DND-41 (cell line): ENCODE measurements around the gene JAK1.
"Not testable (repeated sequence)": the region's sequence is repeated elsewhere in the genome, so short reads cannot be mapped to it uniquely, and the experiment has no call there.

Source experiments
- ATAC-seq: fragments of 200-7000 bp; cut with Tn5 transposase; 3 replicates; pipeline ENCODE4 v1.9.1; 2021; ENCODE audit warnings: low read depth; ENCODE audit not compliant: insufficient read depth
- DNase-seq: peaks from one replicate; pipeline ENCODE4 v3.0.0-alpha.2; 2020
- H2AFZ ChIP-seq: 2 replicates; pipeline ENCODE4 v1.6.0; 2012; ENCODE audit warnings: low read depth, low read length
- H3K27ac ChIP-seq: 2 replicates; pipeline ENCODE4 v1.5.1; 2012; ENCODE audit warnings: low read length, inconsistent platforms
- H3K27me3 ChIP-seq: fragments of 200-600 bp; sonication (generic); 2 replicates; pipeline ENCODE4 v1.6.0; 2012; ENCODE audit warnings: low read length, mild to moderate bottlenecking, inconsistent platforms; ENCODE audit not compliant: insufficient read depth, poor library complexity
- H3K36me3 ChIP-seq: 2 replicates; pipeline ENCODE4 v1.5.1; 2012; ENCODE audit warnings: low read length, inconsistent platforms; ENCODE audit not compliant: insufficient read depth
- H3K4me1 ChIP-seq: 2 replicates; pipeline ENCODE4 v1.5.1; 2012; ENCODE audit warnings: mild to moderate bottlenecking, low read length; ENCODE audit not compliant: insufficient read depth
- H3K4me2 ChIP-seq: 2 replicates; pipeline ENCODE4 v1.6.0; 2012; ENCODE audit warnings: mild to moderate bottlenecking, moderate library complexity, low read length, inconsistent platforms; ENCODE audit not compliant: insufficient read depth
- H3K4me3 ChIP-seq, 2 experiments: fragments of 200-600 bp in 1 of 2; shearing (Covaris generic) in 1 of 2; 2 replicates each; pipeline ENCODE4 v1.5.1; 2012 to 2016; ENCODE audit warnings: inconsistent platforms in 2 of 2, low read length in 2 of 2, mild to moderate bottlenecking in 2 of 2, low read depth in 1 of 2, moderate library complexity in 1 of 2
- H3K79me2 ChIP-seq: 2 replicates; pipeline ENCODE4 v1.6.0; 2012; ENCODE audit warnings: low read length, inconsistent platforms; ENCODE audit not compliant: insufficient read depth
- H3K9ac ChIP-seq: 2 replicates; pipeline ENCODE4 v1.6.0; 2012; ENCODE audit warnings: low read depth, mild to moderate bottlenecking, inconsistent platforms, low read length, moderate library complexity
- H3K9me3 ChIP-seq: 2 replicates; pipeline ENCODE4 v1.5.1; 2012; ENCODE audit warnings: low read length, moderate library complexity, mild to moderate bottlenecking, inconsistent platforms; ENCODE audit not compliant: insufficient read depth, severe bottlenecking
- H4K20me1 ChIP-seq: 2 replicates; pipeline ENCODE4 v1.6.0; 2012; ENCODE audit warnings: low read length; ENCODE audit not compliant: insufficient read depth
- EZH2 ChIP-seq: IDR thresholded peaks from 3 replicates; pipeline ENCODE4 v1.6.1; 2012; ENCODE audit warnings: borderline replicate concordance, low read depth, mild to moderate bottlenecking, moderate library complexity, low read length, inconsistent platforms; ENCODE audit not compliant: severe bottlenecking
- TF ChIP-seq, protein P1 (sequence below): IDR thresholded peaks from 2 replicates; pipeline ENCODE4 v1.5.1; 2012; ENCODE audit warnings: borderline replicate concordance, low read length, moderate library complexity, mild to moderate bottlenecking; ENCODE audit not compliant: poor library complexity, severe bottlenecking; ENCODE audit errors: extremely low read depth

The JAK1 gene

DNA sequence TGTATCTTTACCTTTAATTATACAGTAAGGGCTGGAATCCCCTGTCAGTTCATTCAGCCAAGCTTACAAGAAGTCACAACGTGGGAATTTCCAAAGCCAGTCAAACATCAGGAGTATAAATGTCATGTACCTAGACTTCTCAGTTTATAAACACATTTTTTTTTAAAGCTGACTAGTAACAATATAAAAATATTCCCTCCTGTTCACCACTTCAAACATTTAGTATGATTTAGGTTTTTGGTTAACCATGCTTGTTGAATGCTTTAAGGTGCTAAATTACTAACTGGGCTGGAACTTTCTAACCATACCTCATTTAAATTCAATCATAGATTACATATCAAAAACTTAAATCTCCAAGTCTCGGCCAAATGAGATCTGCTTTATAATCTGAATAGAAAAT, 44.0 kb downstream of the JAK1 start:
- Histone ChIP-seq H3K4me2 (no peak overlapping the region), H3K36me3 (no peaks in the 10 kb centered on the region), H3K9ac (no peak overlapping the region), H3K27me3 (no peaks in the 10 kb centered on the region), H3K4me1 (peaks cover 7% of the 10 kb centered on the region), H3K9me3 (no peaks in the 10 kb centered on the region), H3K27ac (no peak overlapping the region), H3K79me2 (peaks cover 92% of the 10 kb centered on the region), H4K20me1 (peaks cover 81% of the 10 kb centered on the region), H2AFZ (no peak overlapping the region), H3K4me3 (no peak overlapping the region)
- no peak for DNase-seq
- ATAC-seq, result no peak
- TF ChIP-seq, protein P1, sequence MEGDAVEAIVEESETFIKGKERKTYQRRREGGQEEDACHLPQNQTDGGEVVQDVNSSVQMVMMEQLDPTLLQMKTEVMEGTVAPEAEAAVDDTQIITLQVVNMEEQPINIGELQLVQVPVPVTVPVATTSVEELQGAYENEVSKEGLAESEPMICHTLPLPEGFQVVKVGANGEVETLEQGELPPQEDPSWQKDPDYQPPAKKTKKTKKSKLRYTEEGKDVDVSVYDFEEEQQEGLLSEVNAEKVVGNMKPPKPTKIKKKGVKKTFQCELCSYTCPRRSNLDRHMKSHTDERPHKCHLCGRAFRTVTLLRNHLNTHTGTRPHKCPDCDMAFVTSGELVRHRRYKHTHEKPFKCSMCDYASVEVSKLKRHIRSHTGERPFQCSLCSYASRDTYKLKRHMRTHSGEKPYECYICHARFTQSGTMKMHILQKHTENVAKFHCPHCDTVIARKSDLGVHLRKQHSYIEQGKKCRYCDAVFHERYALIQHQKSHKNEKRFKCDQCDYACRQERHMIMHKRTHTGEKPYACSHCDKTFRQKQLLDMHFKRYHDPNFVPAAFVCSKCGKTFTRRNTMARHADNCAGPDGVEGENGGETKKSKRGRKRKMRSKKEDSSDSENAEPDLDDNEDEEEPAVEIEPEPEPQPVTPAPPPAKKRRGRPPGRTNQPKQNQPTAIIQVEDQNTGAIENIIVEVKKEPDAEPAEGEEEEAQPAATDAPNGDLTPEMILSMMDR, result no peak

DNA sequence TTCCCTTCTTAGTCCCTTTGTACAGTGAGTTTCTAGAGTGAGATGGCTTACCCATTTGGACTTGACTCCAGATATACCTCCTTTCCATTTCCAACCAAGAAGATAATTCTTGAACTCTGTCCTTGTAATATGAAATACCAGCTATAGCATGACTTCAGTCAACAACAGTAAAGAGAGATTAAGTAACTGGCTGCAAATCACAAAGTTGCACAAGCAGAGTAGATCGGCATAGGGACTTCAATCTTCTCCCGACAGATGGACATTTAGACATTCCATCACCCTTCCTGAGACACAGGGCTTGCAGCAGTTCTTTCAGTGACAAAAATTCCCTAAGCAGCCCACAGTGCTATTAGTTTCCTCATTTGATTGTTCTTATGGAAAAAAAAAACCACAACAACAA, 44.6 kb downstream of the JAK1 start:
- H3K27ac ChIP-seq, result no peak overlapping the region

DNA sequence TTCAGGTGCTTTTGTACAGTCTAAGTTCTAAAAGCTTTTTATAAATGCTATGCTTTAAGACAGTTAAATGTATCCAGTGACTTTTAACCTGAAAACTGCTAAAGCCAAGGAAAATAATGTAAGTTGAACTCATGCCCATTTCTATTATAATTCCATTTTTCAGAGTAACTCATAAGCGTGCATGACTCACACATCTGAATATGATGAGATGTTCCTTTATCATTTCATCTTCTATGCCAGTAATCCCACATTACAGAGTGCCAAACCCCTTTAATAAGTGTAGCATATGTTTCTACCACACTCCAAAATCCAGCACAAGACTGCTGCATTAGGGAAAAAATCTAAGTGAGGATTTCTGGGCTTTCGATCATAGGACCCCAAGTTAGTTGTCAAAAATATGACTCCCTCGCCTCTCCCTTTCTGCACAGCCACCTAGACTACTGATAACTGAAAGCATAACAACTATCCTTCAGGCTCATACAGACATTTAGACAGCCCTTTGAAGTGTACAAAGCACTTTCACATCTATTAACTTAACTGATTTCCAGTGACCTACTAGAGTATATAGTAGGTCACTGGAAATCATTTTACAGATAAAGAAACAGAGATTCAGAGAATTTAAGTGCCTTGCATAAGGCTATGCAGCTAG, 45.3 kb downstream of the JAK1 start:
- Histone ChIP-seq H3K9ac (no peak overlapping the region), H3K4me2 (no peak overlapping the region), H3K36me3 (no peaks in the 10 kb centered on the region), H3K79me2 (peaks cover 92% of the 10 kb centered on the region), H3K9me3 (no peaks in the 10 kb centered on the region), H3K27me3 (no peaks in the 10 kb centered on the region), H3K4me1 (peaks cover 14% of the 10 kb centered on the region), H3K4me3 (no peak overlapping the region), H3K27ac (no peak overlapping the region), H2AFZ (no peak overlapping the region), H4K20me1 (peaks cover 80% of the 10 kb centered on the region)
- no peak for TF ChIP-seq EZH2
- TF ChIP-seq, protein P1, result no peak
- DNase-seq (no peak), ATAC-seq (no peak)

More for the DNA sequence above, 44.6 kb downstream of the JAK1 start:
- no peak for TF ChIP-seq EZH2
- TF ChIP-seq, protein P1, result no peak
- no peak for ATAC-seq
- DNase-seq, result no peak
- Histone ChIP-seq H2AFZ (no peak overlapping the region), H3K9me3 (no peaks in the 10 kb centered on the region), H3K9ac (no peak overlapping the region), H3K4me3 (no peak overlapping the region), H4K20me1 (peaks cover 81% of the 10 kb centered on the region), H3K4me1 (peaks cover 12% of the 10 kb centered on the region), H3K36me3 (no peaks in the 10 kb centered on the region), H3K27me3 (no peaks in the 10 kb centered on the region), H3K4me2 (no peak overlapping the region), H3K79me2 (peaks cover 92% of the 10 kb centered on the region)

DNA sequence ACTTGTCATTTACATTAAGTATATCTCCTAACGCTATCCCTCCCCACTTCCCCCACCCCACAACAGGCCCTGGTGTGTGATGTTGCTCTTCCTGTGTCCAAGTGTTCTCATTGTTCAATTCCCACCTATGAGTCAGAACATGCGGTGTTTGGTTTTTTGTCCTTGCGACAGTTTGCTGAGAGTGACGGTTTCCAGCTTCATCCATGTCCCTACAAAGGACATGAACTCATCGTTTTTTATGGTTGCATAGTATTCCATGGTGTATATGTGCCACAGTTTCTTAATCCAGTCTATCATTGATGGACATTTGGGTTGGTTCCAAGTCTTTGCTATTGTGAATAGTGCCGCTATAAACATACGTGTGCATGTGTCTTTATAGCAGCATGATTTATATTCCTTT, 47.2 kb downstream of the JAK1 start:
- not testable (repeated sequence) for H3K9ac ChIP-seq, H3K27ac ChIP-seq, H3K4me2 ChIP-seq, H3K36me3 ChIP-seq, H3K4me3 ChIP-seq, DNase-seq, H3K9me3 ChIP-seq, H2AFZ ChIP-seq, H3K27me3 ChIP-seq, ATAC-seq
- peaks cover 14% of the 10 kb centered on the region for H3K4me1 ChIP-seq
- H3K79me2 ChIP-seq, result peaks cover 91% of the 10 kb centered on the region
- H4K20me1 ChIP-seq, result peaks cover 78% of the 10 kb centered on the region
